Calu3 (cell line): ENCODE measurements around the gene SORCS3. TPM values are rescaled to one million over a fixed set of nuclear protein-coding genes. Genes with fewer than 3 reads are reported as not detected.

ENCODE experiments used
- BruUV-seq: library from RNA; stranded (reverse); fragments of 400-500 nt; replicated peaks from 2 replicates; lab custom pipeline; 2021; lab: Mats Ljungman, UMichigan
- CTCF ChIA-PET: fragments of 300-600 bp; sonication (Branson Sonifier 250); formaldehyde crosslinking; loops from one replicate; lab custom pipeline; 2022; ENCODE audit warnings: antibody characterized with exemption; lab: Charles Lee
- DNase-seq: peaks from one replicate; pipeline ENCODE4 v3.0.0; 2022
- H3K27ac Mint-ChIP-seq: one replicate; pipeline ENCODE4 v1.8.0; 2022; ENCODE audit warnings: mixed read lengths; ENCODE audit not compliant: unreplicated experiment
- H3K27me3 Mint-ChIP-seq: one replicate; pipeline ENCODE4 v1.8.0; 2022; ENCODE audit warnings: mixed read lengths; ENCODE audit not compliant: unreplicated experiment
- H3K36me3 Mint-ChIP-seq: one replicate; pipeline ENCODE4 v1.8.0; 2022; ENCODE audit warnings: mild to moderate bottlenecking, moderate library complexity, mixed read lengths; ENCODE audit not compliant: insufficient read depth, unreplicated experiment
- H3K4me1 Mint-ChIP-seq: one replicate; pipeline ENCODE4 v1.8.0; 2022; ENCODE audit warnings: mild to moderate bottlenecking, low read depth, mixed read lengths; ENCODE audit not compliant: unreplicated experiment
- H3K4me3 Mint-ChIP-seq: one replicate; pipeline ENCODE4 v1.8.0; 2022; ENCODE audit warnings: mild to moderate bottlenecking, low read depth, moderate library complexity, mixed read lengths; ENCODE audit not compliant: unreplicated experiment
- H3K9me3 Mint-ChIP-seq: one replicate; pipeline ENCODE4 v1.8.0; 2022; ENCODE audit warnings: low read depth, mixed read lengths; ENCODE audit not compliant: unreplicated experiment
- CTCF ChIP-seq: fragments of 200-600 bp; IDR thresholded peaks from one replicate; pipeline ENCODE4 v1.8.0; 2022; ENCODE audit warnings: antibody characterized with exemption; ENCODE audit not compliant: unreplicated experiment
- intact Hi-C: fragments of 100-400 bp; cut with micrococcal nuclease; formaldehyde crosslinking; loops from one replicate; pipeline ENCODE4 v1.10.0; 2022; ENCODE audit not compliant: unreplicated experiment
- total RNA-seq: library from RNA; stranded (reverse); gene quantifications from 2 replicates; pipeline ENCODE4 v1.2.3, GENCODE V29; 2022

The SORCS3 gene
- total RNA-seq, 1 experiment from 2014 or later: not detected

DNA sequence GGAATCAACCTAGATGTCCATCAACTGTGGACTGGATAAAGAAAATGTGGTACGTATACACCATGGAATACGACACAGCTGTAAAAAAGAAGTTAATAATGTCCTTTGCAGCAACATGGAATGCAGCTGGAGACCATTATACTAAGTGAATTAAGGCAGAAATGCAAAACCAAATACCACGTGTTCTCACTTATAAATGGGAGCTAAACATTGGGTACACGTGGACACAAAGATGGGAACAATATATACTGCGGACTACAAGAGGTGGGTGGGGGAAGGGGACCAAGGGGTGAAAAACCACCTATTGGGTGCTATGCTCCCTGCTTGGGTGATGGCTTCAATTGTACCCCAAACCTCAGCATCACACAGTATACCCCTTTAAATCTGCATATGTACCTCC, 385.5 kb downstream of the SORCS3 start:
- Mint-ChIP-seq H3K27me3 (no peaks in the 10 kb centered on the region), H3K27ac (no peak overlapping the region), H3K9me3 (no peaks in the 10 kb centered on the region), H3K4me1 (no peaks in the 10 kb centered on the region), H3K36me3 (no peaks in the 10 kb centered on the region), H3K4me3 (no peak overlapping the region)
- intact Hi-C loops: no loop called here
- TF ChIP-seq CTCF: no peak
- no peak for DNase-seq
- CTCF ChIA-PET: no interaction called here
- no TSS peak for BruUV-seq

DNA sequence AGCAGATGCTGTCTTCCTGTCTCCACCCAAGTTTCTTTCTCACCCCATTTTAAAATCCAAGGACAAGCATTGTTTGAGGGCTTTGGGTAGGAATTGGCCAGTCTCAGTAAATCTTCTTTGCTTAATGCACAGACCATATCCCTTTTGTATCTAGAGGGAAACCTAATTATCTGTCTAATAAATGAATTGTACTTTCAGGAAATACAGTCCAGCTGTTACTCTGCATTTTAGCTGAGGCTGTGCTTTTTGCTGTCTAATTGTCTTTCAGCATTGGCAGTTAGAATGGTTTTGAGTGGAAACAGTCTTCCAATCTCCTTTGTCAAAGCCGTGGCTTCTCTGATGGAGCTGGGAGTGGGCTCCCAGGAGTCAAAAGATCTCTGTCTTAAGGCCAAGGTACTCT, 388.2 kb downstream of the SORCS3 start:
- BruUV-seq: no TSS peak
- Mint-ChIP-seq H3K27ac (no peak overlapping the region), H3K36me3 (no peaks in the 10 kb centered on the region), H3K4me3 (no peak overlapping the region), H3K9me3 (no peaks in the 10 kb centered on the region), H3K4me1 (no peaks in the 10 kb centered on the region), H3K27me3 (no peaks in the 10 kb centered on the region)
- no peak for DNase-seq
- TF ChIP-seq CTCF: no peak
- intact Hi-C loops: no loop called here
- CTCF ChIA-PET: no interaction called here

- Mint-ChIP-seq H3K36me3 (no peaks in the 10 kb centered on the region), H3K27me3 (no peaks in the 10 kb centered on the region), H3K9me3 (peaks cover 3% of the 10 kb centered on the region), H3K27ac (no peak overlapping the region), H3K4me3 (no peak overlapping the region), H3K4me1 (no peaks in the 10 kb centered on the region)
- no peak for DNase-seq
- BruUV-seq: no TSS peak
- CTCF ChIA-PET: no interaction called here
- no peak for TF ChIP-seq CTCF
- intact Hi-C loops: no loop called here
Measured at GRCh38 chr10:105037022-105037421, 395.9 kb downstream of the SORCS3 start.

DNA sequence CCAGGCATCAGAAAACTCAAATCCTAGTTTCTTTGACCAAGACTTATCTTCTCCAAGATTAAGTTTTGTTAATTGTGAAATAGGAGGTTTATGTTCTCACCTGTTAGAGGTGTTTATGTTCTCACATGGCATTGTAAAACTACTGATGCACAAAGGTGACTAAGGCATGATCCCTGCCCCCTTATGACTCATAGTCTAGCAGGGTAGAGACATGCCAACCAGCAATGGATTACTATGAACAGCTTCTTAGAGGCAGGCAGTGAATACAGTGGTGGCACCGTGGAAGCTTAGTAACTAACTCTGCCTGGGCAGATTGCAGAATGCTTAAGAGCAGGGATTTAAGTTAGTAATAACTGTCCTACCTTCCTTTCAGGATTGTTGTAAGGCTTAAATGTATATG, 400.9 kb downstream of the SORCS3 start:
- CTCF ChIA-PET: no interaction called here
- peaks cover 3% of the 10 kb centered on the region for H3K9me3 Mint-ChIP-seq
- intact Hi-C loops: no loop called here
- no peak overlapping the region for H3K27ac Mint-ChIP-seq
- no peaks in the 10 kb centered on the region for H3K4me1 Mint-ChIP-seq
- no peak for TF ChIP-seq CTCF
- H3K27me3 Mint-ChIP-seq: no peaks in the 10 kb centered on the region
- H3K36me3 Mint-ChIP-seq: no peaks in the 10 kb centered on the region
- DNase-seq: no peak
- BruUV-seq: no TSS peak
- no peak overlapping the region for H3K4me3 Mint-ChIP-seq
